Mucosa of stomach (tissue), 1 donor: ENCODE data around the gene REN.

Source experiments
- H3K27me3 ChIP-seq: one replicate; pipeline ENCODE4 v1.7.0; 2013; ENCODE audit warnings: mild to moderate bottlenecking, low read length; ENCODE audit not compliant: control insufficient read depth, insufficient read depth
- H3K36me3 ChIP-seq: one replicate; pipeline ENCODE4 v1.7.0; 2013; ENCODE audit warnings: low read length; ENCODE audit not compliant: control insufficient read depth, insufficient read depth
- H3K4me1 ChIP-seq: one replicate; pipeline ENCODE4 v1.7.0; 2013; ENCODE audit warnings: mild to moderate bottlenecking, low read length; ENCODE audit not compliant: control insufficient read depth, insufficient read depth
- H3K4me3 ChIP-seq: one replicate; pipeline ENCODE4 v1.7.0; 2013; ENCODE audit warnings: low read length
- H3K9ac ChIP-seq: one replicate; pipeline ENCODE4 v1.7.0; 2013; ENCODE audit warnings: mild to moderate bottlenecking, low read length, moderate library complexity
- H3K9me3 ChIP-seq: one replicate; pipeline ENCODE4 v1.7.0; 2013; ENCODE audit warnings: mild to moderate bottlenecking, low read length, moderate library complexity; ENCODE audit not compliant: control insufficient read depth
- donor health status: Pancreatic carcinoma.

Gene REN

DNA sequence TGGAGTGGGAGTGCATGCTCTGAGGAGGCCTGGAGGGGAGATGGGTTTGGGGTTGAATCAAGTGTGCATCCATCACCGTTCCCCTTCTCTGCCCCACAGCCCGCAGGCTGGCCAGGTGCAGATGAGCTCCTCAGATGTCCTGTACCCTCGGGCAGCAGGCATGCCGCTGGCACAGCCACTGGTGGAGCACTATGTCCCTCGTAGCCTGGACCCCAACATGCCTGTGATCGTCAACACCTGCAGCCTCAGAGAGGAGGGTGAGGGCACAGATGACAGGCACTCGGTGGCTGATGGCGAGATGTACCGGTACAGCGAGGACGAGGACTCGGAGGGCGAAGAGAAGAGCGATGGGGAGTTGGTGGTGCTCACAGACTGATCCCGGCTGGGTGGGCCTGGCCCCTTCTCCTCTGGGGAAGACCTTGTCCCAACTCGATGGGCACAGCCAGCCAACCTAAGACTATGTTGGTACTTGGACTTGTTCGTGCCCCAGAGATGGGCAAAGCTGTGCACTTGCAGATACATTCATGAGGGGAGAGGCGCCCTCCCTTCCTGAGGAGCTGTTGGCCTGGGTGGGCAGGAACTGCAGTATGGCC, 40.3 kb downstream of the REN start:
- peaks cover 21% of the 10 kb centered on the region for H3K4me1 ChIP-seq
- no peak overlapping the region for H3K9ac ChIP-seq

GRCh38 chr1:204124639-204125038, 41.5 kb downstream of the REN start:
- Histone ChIP-seq H3K27me3 (no peaks in the 10 kb centered on the region), H3K9me3 (no peaks in the 10 kb centered on the region), H3K4me1 (peaks cover 10% of the 10 kb centered on the region), H3K36me3 (no peaks in the 10 kb centered on the region), H3K4me3 (no peak overlapping the region), H3K9ac (no peak overlapping the region)

More for the DNA sequence above, 40.3 kb downstream of the REN start:
- Histone ChIP-seq H3K9me3 (no peaks in the 10 kb centered on the region), H3K27me3 (no peaks in the 10 kb centered on the region), H3K36me3 (no peaks in the 10 kb centered on the region), H3K4me3 (no peak overlapping the region)

- Histone ChIP-seq H3K27me3 (no peaks in the 10 kb centered on the region), H3K36me3 (no peaks in the 10 kb centered on the region), H3K4me3 (no peak overlapping the region), H3K9ac (no peak overlapping the region), H3K4me1 (no peaks in the 10 kb centered on the region), H3K9me3 (no peaks in the 10 kb centered on the region)
Measured at GRCh38 chr1:204123376-204123775, 42.8 kb downstream of the REN start.

DNA sequence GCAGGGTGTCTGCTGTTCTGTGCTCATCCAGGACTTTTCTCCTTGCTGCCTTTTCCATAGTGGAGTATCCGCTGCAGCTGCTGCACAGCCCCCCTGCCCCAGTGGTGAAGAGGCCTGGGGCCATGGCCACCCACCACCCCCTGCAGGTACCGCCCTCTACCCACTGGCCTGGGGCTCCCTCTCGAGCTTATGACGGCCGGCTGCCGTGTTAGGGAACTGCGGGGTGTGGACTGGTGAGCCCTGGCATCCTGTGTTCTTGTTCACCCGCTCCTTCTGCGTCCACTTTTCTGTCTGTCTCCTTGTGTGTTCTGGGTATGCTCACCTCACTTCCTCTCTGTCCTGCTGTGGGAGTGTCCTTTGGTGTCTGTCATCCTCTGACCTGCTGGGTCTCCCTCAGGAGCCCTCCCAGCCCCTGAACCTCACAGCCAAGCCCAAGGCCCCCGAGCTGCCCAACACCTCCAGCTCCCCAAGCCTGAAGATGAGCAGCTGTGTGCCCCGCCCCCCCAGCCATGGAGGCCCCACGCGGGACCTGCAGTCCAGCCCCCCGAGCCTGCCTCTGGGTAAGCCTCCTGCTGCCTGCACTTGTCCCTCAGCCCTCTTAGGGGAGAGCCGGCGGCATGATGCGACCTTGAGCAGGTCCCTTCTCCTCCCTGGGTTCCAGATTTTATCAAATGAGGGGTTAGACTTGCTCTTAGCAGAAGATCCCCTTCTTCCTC, 44.1 kb downstream of the REN start:
- no peak overlapping the region for H3K9ac ChIP-seq
- no peaks in the 10 kb centered on the region for H3K4me1 ChIP-seq
- no peaks in the 10 kb centered on the region for H3K36me3 ChIP-seq
- no peaks in the 10 kb centered on the region for H3K9me3 ChIP-seq
- no peaks in the 10 kb centered on the region for H3K27me3 ChIP-seq
- no peak overlapping the region for H3K4me3 ChIP-seq

GRCh38 chr1:204116539-204116938, 49.6 kb downstream of the REN start:
- H3K4me1 ChIP-seq, result peaks cover 6% of the 10 kb centered on the region
- no peaks in the 10 kb centered on the region for H3K36me3 ChIP-seq
- no peak overlapping the region for H3K9ac ChIP-seq
- H3K9me3 ChIP-seq, result no peaks in the 10 kb centered on the region
- H3K27me3 ChIP-seq, result no peaks in the 10 kb centered on the region
- H3K4me3 ChIP-seq, result no peak overlapping the region

- Histone ChIP-seq H3K4me1 (peaks cover 6% of the 10 kb centered on the region), H3K36me3 (no peaks in the 10 kb centered on the region), H3K9me3 (no peaks in the 10 kb centered on the region), H3K9ac (no peak overlapping the region), H3K4me3 (no peak overlapping the region), H3K27me3 (no peaks in the 10 kb centered on the region)
Measured at GRCh38 chr1:204115116-204115515, 51.0 kb downstream of the REN start.

- no peaks in the 10 kb centered on the region for H3K9me3 ChIP-seq
- H3K4me1 ChIP-seq, result peaks cover 6% of the 10 kb centered on the region
- no peak overlapping the region for H3K9ac ChIP-seq
- H3K4me3 ChIP-seq, result no peak overlapping the region
- no peaks in the 10 kb centered on the region for H3K36me3 ChIP-seq
- no peaks in the 10 kb centered on the region for H3K27me3 ChIP-seq
Measured at GRCh38 chr1:204114606-204115005, 51.5 kb downstream of the REN start.

DNA sequence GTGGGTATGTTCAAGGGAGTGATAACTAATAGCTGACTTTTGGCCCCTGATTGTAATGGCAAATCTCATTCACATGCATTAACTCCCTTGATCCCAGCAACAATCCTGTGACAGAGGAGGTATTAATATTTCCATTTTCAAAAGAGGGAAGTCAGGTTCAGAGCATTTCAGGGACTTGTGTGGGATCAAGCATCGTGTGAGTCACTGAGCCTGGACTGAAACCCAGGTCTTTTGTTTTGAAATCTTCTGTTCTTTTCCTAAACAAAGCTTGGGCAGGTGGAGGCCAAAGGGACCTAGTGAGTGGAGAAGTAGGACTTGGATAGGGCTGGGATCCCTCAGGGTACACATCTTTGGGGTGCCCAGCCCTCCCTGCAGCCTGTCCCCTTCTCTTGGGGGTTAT, 52.2 kb downstream of the REN start:
- no peaks in the 10 kb centered on the region for H3K9me3 ChIP-seq
- H3K4me1 ChIP-seq, result peaks cover 6% of the 10 kb centered on the region
- H3K9ac ChIP-seq, result no peak overlapping the region
- H3K36me3 ChIP-seq, result no peaks in the 10 kb centered on the region
- no peaks in the 10 kb centered on the region for H3K27me3 ChIP-seq
- no peak overlapping the region for H3K4me3 ChIP-seq

- H3K4me1 ChIP-seq, result peaks cover 6% of the 10 kb centered on the region
- H3K4me3 ChIP-seq, result no peak overlapping the region
- no peak overlapping the region for H3K9ac ChIP-seq
- no peaks in the 10 kb centered on the region for H3K36me3 ChIP-seq
- H3K27me3 ChIP-seq, result no peaks in the 10 kb centered on the region
- H3K9me3 ChIP-seq, result no peaks in the 10 kb centered on the region
Measured at GRCh38 chr1:204112876-204113730, 53.0 kb downstream of the REN start.

DNA sequence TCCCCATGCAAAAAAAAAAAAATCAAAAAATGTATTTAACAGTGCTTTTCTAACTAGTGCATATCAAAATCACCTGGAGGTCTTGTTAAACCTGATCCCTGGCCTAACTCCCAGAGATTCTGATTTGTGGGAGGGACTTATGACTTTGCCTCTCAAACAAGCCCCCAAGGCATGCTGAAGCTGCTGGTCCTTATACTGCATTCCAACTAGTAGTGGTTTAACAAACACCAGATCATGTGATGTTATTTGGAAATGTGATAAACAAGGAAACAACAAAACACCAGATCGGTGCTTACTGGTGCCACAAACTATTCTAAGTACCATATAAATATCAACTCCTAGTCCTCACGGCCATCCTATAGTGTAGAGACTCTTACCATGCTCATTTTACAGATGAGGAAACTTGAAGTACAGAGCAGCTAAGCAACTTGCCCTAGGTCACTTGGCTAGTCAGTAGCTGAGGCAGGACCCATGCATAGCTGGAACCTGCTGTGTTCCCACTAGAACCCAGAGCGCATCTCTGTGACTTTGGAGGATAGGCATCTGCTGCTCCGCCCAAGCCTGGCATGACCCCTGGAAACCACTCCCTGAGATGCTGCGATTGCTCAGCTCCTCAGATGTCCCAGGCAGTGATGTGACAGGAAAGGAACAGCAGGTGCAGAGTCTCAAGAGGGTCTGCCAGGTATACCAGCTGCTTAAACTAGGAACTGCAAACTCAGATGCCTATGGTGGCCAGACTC, 55.1 kb downstream of the REN start:
- Histone ChIP-seq H3K9ac (no peak overlapping the region), H3K4me3 (no peak overlapping the region), H3K27me3 (no peaks in the 10 kb centered on the region), H3K36me3 (no peaks in the 10 kb centered on the region), H3K9me3 (no peaks in the 10 kb centered on the region), H3K4me1 (peaks cover 6% of the 10 kb centered on the region)

- Histone ChIP-seq H3K9me3 (no peaks in the 10 kb centered on the region), H3K4me3 (no peak overlapping the region), H3K27me3 (no peaks in the 10 kb centered on the region), H3K36me3 (no peaks in the 10 kb centered on the region), H3K4me1 (peaks cover 22% of the 10 kb centered on the region), H3K9ac (no peak overlapping the region)
Measured at GRCh38 chr1:204108312-204109141, 57.6 kb downstream of the REN start.
